ENCODE results near the gene MYO16. TPM values are rescaled to one million over a fixed set of nuclear protein-coding genes. Genes with fewer than 3 reads are reported as not detected.

The MYO16 gene
- total and polyA plus RNA-seq, 7 donors: 0.01 to 0.46 (median 0.30) TPM

DNA sequence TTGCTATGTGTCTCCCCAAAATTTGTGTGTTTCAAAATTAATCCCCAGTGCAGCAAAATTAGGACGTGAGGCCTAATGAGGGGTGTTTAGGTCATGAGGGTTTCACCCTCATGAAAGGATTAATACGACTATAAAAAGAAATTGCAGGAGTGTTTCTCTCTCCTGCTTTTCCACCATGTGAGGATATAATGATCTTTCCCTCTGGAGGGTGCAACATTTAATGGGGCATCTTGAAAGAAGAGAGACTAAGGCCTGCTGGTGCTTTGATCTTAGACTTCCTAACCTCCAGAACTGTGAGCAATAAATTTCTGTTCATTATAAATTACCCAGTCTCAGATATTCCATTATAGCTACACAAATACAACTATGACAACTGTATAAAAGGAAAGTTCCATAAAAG lies 183.2 kb downstream of the MYO16 start:
- Histone ChIP-seq H3K27ac (no peak overlapping the region), H3K36me3 (ENCODE audit: insufficient read depth in 1 of 2, low read depth in 1 of 2) (no peaks in the 10 kb centered on the region), H3K4me1 (no peaks in the 10 kb centered on the region), H3K4me3 (no peak overlapping the region), H3K27me3 (ENCODE audit: insufficient read depth in 3 of 3, low read length in 2 of 3) (no peaks in the 10 kb centered on the region), H3K9me3 (no peaks in the 10 kb centered on the region)
- DNase-seq (no peak), ATAC-seq (no peak)
- WGBS, 3 donors: 39 to 52% (median 45%) methylated on average over 2 of the region's 2 CpGs
- intact Hi-C loops (cut with DNase I): no loop called here
- no peak for TF ChIP-seq CTCF (IDR thresholded peaks at IDR 0.05)

GRCh38 chr13:108813587-108814170 lies 184.3 kb downstream of the MYO16 start:
- no peak for DNase-seq
- Histone ChIP-seq H3K27ac (no peak overlapping the region), H3K36me3 (ENCODE audit: insufficient read depth in 1 of 2, low read depth in 1 of 2) (no peaks in the 10 kb centered on the region), H3K4me3 (no peak overlapping the region), H3K27me3 (ENCODE audit: insufficient read depth in 3 of 3, low read length in 2 of 3) (no peaks in the 10 kb centered on the region), H3K9me3 (no peaks in the 10 kb centered on the region), H3K4me1 (no peaks in the 10 kb centered on the region)
- no peak for TF ChIP-seq CTCF (IDR thresholded peaks at IDR 0.05)
- no peak for ATAC-seq
- 83 to 92% (median 88%) methylated on average over 2 of the region's 2 CpGs for WGBS, 3 donors
- intact Hi-C loops (cut with DNase I): no loop called here

DNA sequence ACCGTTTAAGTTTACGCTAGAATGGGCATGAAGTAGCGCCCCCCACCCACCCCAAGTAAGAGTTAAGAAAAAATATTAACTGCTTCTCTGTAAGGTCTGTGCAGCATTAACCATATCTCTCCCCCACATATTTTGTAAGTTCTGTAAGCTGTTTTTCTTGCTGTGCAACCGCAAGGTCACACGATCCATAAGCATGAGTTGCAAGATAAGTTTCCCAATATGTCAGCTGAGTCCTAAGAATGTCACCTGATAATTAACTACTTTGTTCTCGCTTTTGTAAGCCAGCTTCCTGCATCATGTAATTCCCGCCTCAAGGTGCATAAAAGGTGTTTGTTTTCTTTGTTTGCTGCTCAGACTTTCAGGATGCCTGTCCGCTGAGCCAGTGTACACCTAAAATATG lies 187.0 kb downstream of the MYO16 start:
- no peak for DNase-seq
- Histone ChIP-seq H3K36me3 (ENCODE audit: insufficient read depth in 1 of 2, low read depth in 1 of 2) (no peaks in the 10 kb centered on the region), H3K4me3 (no peak overlapping the region), H3K4me1 (no peaks in the 10 kb centered on the region), H3K27me3 (ENCODE audit: insufficient read depth in 3 of 3, low read length in 2 of 3) (no peaks in the 10 kb centered on the region), H3K9me3 (no peaks in the 10 kb centered on the region), H3K27ac (no peak overlapping the region)
- ATAC-seq: no peak
- intact Hi-C loops (cut with DNase I): no loop called here
- WGBS, 3 donors: 86 to 88% (median 88%) methylated on average over 8 of the region's 8 CpGs
- TF ChIP-seq CTCF (IDR thresholded peaks at IDR 0.05): no peak

- H3K36me3 ChIP-seq (ENCODE audit: insufficient read depth in 1 of 2, low read depth in 1 of 2): no peaks in the 10 kb centered on the region
- ATAC-seq: no peak
- WGBS, 3 donors: 48 to 49% (median 49%) methylated on average over 4 of the region's 4 CpGs
- intact Hi-C loops (cut with DNase I): no loop called here
- H3K4me3 ChIP-seq: no peak overlapping the region
- no peak for DNase-seq
- no peak overlapping the region for H3K27ac ChIP-seq
- no peaks in the 10 kb centered on the region for H3K4me1 ChIP-seq
- no peaks in the 10 kb centered on the region for H3K9me3 ChIP-seq
- no peaks in the 10 kb centered on the region for H3K27me3 ChIP-seq (ENCODE audit: insufficient read depth in 3 of 3, low read length in 2 of 3)
- TF ChIP-seq CTCF (IDR thresholded peaks at IDR 0.05): no peak
These were observed 198.2 kb downstream of the MYO16 start for GRCh38 chr13:108827646-108828045.

Measured in psoas muscle (tissue), 8 donors.